DMS53 treated with DMSO at 0.1 percent for 48 hours (cell line): ENCODE results near the gene MYH14.
A peak's percentile ranks its signal among the peaks of the same experiment; 100 is the strongest.

Experiments used
- DNase-seq: peaks from one replicate; lab custom pipeline; 2025; ENCODE audit not compliant: unreplicated experiment; lab: John Stamatoyannopoulos, UW

Gene MYH14

GRCh38 chr19:50203281-50204080 lies at the start of gene MYH14:
Gene MYH14, plus strand, starts transcription at chr19:50203622. Its CDS starts 6,744 bp downstream, at chr19:50210366.
- DNase-seq: peak; percentile 78

GRCh38 chr19:50154529-50154928 lies 48.9 kb upstream of the MYH14 start:
- DNase-seq: no peak

- no peak for DNase-seq
Observed at GRCh38 chr19:50155520-50156109, 47.8 kb upstream of the MYH14 start.

- no peak for DNase-seq
Observed at GRCh38 chr19:50158577-50158976, 44.8 kb upstream of the MYH14 start.

- DNase-seq: no peak
Observed at GRCh38 chr19:50159078-50159477, 44.3 kb upstream of the MYH14 start.

- DNase-seq: no peak
Observed at GRCh38 chr19:50162988-50163387, 40.4 kb upstream of the MYH14 start, which contains the start of gene IZUMO2. Gene IZUMO2, minus strand, starts transcription at chr19:50163281. Its CDS starts 87 bp downstream, at chr19:50163194.

- no peak for DNase-seq
Observed at GRCh38 chr19:50167314-50167721, 36.1 kb upstream of the MYH14 start.

GRCh38 chr19:50171752-50172151 lies 31.7 kb upstream of the MYH14 start:
- no peak for DNase-seq

GRCh38 chr19:50172726-50173125 lies 30.7 kb upstream of the MYH14 start:
- no peak for DNase-seq

- no peak for DNase-seq
Observed at GRCh38 chr19:50173127-50173526, 30.3 kb upstream of the MYH14 start.

- DNase-seq: no peak
Observed at GRCh38 chr19:50174100-50174793, 29.2 kb upstream of the MYH14 start.

GRCh38 chr19:50175924-50176323 lies 27.5 kb upstream of the MYH14 start:
- no peak for DNase-seq

GRCh38 chr19:50176775-50177174 lies 26.6 kb upstream of the MYH14 start:
- DNase-seq: no peak

GRCh38 chr19:50178320-50178719 lies 25.1 kb upstream of the MYH14 start:
- DNase-seq: no peak

GRCh38 chr19:50178859-50179537 lies 24.4 kb upstream of the MYH14 start:
- DNase-seq: no peak

- no peak for DNase-seq
Observed at GRCh38 chr19:50181121-50181520, 22.3 kb upstream of the MYH14 start.

- DNase-seq: no peak
Observed at GRCh38 chr19:50184196-50184595, 19.2 kb upstream of the MYH14 start.

GRCh38 chr19:50187937-50188336 lies 15.5 kb upstream of the MYH14 start:
- DNase-seq: no peak

- DNase-seq: no peak
Observed at GRCh38 chr19:50189331-50189730, 14.1 kb upstream of the MYH14 start.

GRCh38 chr19:50190439-50190891 lies 13.0 kb upstream of the MYH14 start:
- DNase-seq: no peak

GRCh38 chr19:50191216-50191615 lies 12.2 kb upstream of the MYH14 start:
- no peak for DNase-seq
